Measurements from ENCODE around the gene SBNO2.

The SBNO2 gene

DNA sequence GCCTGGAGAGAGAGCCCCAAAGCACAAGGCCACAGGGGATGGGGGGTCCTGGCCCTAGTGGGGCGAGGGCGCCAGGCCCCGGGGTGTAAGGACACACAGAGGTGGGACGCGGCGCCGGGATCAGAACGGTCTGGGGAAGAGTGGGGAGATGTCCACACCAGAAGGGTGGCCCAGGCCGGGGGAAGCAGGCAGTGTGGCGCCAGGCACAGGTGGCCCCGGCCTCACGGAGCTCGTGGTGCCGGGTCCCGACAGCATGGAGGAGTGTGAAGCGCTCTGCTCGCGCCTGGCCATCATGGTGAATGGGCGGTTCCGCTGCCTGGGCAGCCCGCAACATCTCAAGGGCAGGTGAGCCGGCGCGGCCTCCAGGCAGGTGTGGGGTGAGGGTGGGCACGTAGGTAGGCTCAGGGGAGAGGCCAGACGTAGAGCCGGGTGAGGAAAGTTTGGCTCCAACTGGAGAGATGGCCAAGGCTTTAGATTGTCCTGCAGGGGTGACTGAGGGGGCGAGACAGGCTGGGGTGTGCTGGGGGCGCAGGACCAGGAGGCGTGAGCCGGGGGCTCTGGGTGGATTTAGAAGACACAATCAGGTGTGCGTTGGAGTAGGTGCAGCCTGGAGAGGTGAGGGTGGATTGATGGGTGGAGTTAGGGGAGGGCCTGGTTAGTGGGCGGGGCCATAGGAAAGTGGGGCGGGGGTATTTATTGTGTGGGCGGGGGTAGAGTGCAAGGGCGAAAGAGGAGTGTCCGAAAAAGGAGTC is 110.0 kb downstream of the SBNO2 start:
- TF ChIP-seq, protein P1, sequence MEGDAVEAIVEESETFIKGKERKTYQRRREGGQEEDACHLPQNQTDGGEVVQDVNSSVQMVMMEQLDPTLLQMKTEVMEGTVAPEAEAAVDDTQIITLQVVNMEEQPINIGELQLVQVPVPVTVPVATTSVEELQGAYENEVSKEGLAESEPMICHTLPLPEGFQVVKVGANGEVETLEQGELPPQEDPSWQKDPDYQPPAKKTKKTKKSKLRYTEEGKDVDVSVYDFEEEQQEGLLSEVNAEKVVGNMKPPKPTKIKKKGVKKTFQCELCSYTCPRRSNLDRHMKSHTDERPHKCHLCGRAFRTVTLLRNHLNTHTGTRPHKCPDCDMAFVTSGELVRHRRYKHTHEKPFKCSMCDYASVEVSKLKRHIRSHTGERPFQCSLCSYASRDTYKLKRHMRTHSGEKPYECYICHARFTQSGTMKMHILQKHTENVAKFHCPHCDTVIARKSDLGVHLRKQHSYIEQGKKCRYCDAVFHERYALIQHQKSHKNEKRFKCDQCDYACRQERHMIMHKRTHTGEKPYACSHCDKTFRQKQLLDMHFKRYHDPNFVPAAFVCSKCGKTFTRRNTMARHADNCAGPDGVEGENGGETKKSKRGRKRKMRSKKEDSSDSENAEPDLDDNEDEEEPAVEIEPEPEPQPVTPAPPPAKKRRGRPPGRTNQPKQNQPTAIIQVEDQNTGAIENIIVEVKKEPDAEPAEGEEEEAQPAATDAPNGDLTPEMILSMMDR (IDR thresholded peaks at IDR 0.05; ENCODE audit: low read length): no peak
- TF ChIP-seq EZH2 (IDR thresholded peaks at IDR 0.05; ENCODE audit: borderline replicate concordance, low read length): no peak
- Histone ChIP-seq H3K79me2 (ENCODE audit: insufficient read depth, low read length) (no peaks in the 10 kb centered on the region), H3K27ac (ENCODE audit: low read depth, low read length, poor library complexity, severe bottlenecking) (peak overlapping the region; percentile 26), H3K36me3 (ENCODE audit: insufficient read depth, low read length) (peaks cover 13% of the 10 kb centered on the region; the same call in 1 of the 2 replicates), H3K9me2 (ENCODE audit: low read depth, low read length) (no peaks in the 10 kb centered on the region), H3K9ac (ENCODE audit: low read length) (no peak overlapping the region), H3K4me1 (ENCODE audit: insufficient read depth, low read length, severe bottlenecking) (peaks cover 38% of the 10 kb centered on the region), H3K4me2 (ENCODE audit: low read length) (peak overlapping the region; percentile 69), H4K20me1 (ENCODE audit: insufficient read depth, low read length) (no peaks in the 10 kb centered on the region), H3K27me3 (ENCODE audit: insufficient read depth, low read length) (no peaks in the 10 kb centered on the region), H3K4me3 (ENCODE audit: low read depth, low read length, poor library complexity, severe bottlenecking) (peak overlapping the region; percentile 43), H3F3A (ENCODE audit: insufficient read depth, low read length) (no peaks in the 10 kb centered on the region), H3K9me3 (ENCODE audit: low read length) (no peaks in the 10 kb centered on the region), H2AFZ (ENCODE audit: low read length) (no peak overlapping the region)

DNA sequence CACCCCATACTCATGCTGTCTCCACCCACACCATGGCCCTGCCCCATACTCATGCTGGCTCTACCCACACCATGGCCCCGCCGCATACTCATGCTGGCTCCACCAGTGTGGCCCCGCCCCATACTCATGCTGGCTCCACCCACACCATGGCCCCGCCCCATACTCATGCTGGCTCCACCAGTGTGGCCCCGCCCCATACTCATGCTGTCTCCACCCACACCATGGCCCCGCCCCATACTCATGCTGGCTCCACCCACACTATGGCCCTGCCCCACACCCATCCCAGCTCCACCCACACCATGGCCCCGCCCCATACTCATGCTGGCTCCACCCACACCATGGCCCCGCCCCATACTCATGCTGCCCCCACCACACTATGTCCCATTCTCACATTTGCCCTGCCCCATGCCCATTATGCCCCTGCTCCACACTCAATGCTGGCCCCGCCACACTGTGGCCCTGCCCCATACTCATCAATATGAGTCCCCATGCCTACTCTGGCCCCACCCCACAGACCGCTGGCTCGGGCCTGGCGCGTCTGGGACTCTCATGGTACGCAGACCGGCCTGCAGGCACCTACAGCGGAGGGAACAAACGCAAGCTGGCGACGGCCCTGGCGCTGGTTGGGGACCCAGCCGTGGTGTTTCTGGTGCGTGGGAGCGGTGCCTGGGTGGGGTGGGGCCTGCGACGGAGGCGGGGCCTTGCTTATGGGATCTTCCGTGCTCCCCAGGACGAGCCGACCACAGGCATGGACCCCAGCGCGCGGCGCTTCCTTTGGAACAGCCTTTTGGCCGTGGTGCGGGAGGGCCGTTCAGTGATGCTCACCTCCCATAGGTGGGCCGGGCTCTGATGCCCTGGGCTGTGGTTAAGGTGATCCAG is 110.8 kb downstream of the SBNO2 start:
- Histone ChIP-seq H3K36me3 (ENCODE audit: insufficient read depth, low read length) (peaks cover 20% of the 10 kb centered on the region; the same call in 1 of the 2 replicates), H2AFZ (ENCODE audit: low read length) (no peak overlapping the region), H4K20me1 (ENCODE audit: insufficient read depth, low read length) (no peaks in the 10 kb centered on the region), H3K79me2 (ENCODE audit: insufficient read depth, low read length) (no peaks in the 10 kb centered on the region), H3F3A (ENCODE audit: insufficient read depth, low read length) (no peaks in the 10 kb centered on the region), H3K9ac (ENCODE audit: low read length) (no peak overlapping the region), H3K4me2 (ENCODE audit: low read length) (no peak overlapping the region), H3K27me3 (ENCODE audit: insufficient read depth, low read length) (no peaks in the 10 kb centered on the region), H3K27ac (ENCODE audit: low read depth, low read length, poor library complexity, severe bottlenecking) (no peak overlapping the region), H3K9me2 (ENCODE audit: low read depth, low read length) (no peaks in the 10 kb centered on the region), H3K4me3 (ENCODE audit: low read depth, low read length, poor library complexity, severe bottlenecking) (no peak overlapping the region), H3K9me3 (ENCODE audit: low read length) (no peaks in the 10 kb centered on the region), H3K4me1 (ENCODE audit: insufficient read depth, low read length, severe bottlenecking) (peaks cover 29% of the 10 kb centered on the region)
- no peak for TF ChIP-seq EZH2 (IDR thresholded peaks at IDR 0.05; ENCODE audit: borderline replicate concordance, low read length)
- TF ChIP-seq, protein P1 (IDR thresholded peaks at IDR 0.05; ENCODE audit: low read length): no peak

DNA sequence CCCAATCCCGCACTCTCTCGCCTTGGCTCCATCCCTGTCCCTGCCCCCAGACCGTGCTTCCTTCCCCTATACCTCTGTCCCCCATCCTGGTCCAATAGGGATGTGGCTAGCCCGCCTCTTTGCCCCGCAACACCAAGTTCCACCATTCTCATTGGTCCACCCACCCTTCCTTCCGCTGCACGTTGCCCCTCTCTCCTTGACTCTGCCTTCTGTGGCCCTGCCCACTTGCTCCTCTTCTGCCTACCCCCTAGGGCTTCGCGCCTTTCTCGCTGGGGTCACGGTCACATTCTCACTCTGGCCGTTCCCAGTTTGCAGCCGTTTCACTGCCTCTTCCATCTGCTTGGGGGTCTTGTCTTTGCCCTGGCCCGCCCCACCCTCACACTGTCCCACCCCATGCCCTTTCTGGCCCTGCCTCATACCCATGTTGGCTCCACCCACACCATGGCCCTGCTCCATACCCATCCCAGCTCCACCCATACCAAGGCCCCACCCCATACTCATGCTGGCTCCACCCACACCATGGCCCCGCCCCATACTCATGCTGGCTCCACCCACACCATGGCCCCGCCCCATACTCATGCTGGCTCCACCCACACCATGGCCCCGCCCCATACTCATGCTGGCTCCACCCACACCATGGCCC is 111.6 kb downstream of the SBNO2 start:
- no peaks in the 10 kb centered on the region for H3K9me3 ChIP-seq (ENCODE audit: low read length)
- H3K4me2 ChIP-seq (ENCODE audit: low read length): no peak overlapping the region
- H3F3A ChIP-seq (ENCODE audit: insufficient read depth, low read length): no peaks in the 10 kb centered on the region
- no peaks in the 10 kb centered on the region for H4K20me1 ChIP-seq (ENCODE audit: insufficient read depth, low read length)
- no peaks in the 10 kb centered on the region for H3K27me3 ChIP-seq (ENCODE audit: insufficient read depth, low read length)
- no peaks in the 10 kb centered on the region for H3K9me2 ChIP-seq (ENCODE audit: low read depth, low read length)
- H3K36me3 ChIP-seq (ENCODE audit: insufficient read depth, low read length): peaks cover 20% of the 10 kb centered on the region; the same call in 1 of the 2 replicates
- no peaks in the 10 kb centered on the region for H3K79me2 ChIP-seq (ENCODE audit: insufficient read depth, low read length)
- H3K4me1 ChIP-seq (ENCODE audit: insufficient read depth, low read length, severe bottlenecking): peaks cover 31% of the 10 kb centered on the region
- H3K27ac ChIP-seq (ENCODE audit: low read depth, low read length, poor library complexity, severe bottlenecking): no peak overlapping the region
- H3K9ac ChIP-seq (ENCODE audit: low read length): no peak overlapping the region
- H2AFZ ChIP-seq (ENCODE audit: low read length): no peak overlapping the region
- no peak overlapping the region for H3K4me3 ChIP-seq (ENCODE audit: low read depth, low read length, poor library complexity, severe bottlenecking)
- TF ChIP-seq, protein P1 (IDR thresholded peaks at IDR 0.05; ENCODE audit: low read length): no peak
- TF ChIP-seq EZH2 (IDR thresholded peaks at IDR 0.05; ENCODE audit: borderline replicate concordance, low read length): no peak
